Sigmoid colon (tissue), 7 donors: Measurements from ENCODE around the gene PELO. TPM values are rescaled to one million over a fixed set of nuclear protein-coding genes. Genes with fewer than 3 reads are reported as not detected.

Source experiments
- DNase-seq: peaks from one replicate; pipeline ENCODE4 v3.0.0-alpha.2; 2019
- H3K27ac ChIP-seq, 4 donors: fragments of 200-600 bp; sonication (generic); one replicate each; pipeline ENCODE4 v1.5.1; 2016 to 2019; ENCODE audit warnings: mild to moderate bottlenecking in 1 of 4
- H3K27me3 ChIP-seq, 3 donors: fragments of 200-600 bp; sonication (generic); one replicate each; pipeline ENCODE4 v1.5.1; 2019; ENCODE audit warnings: mild to moderate bottlenecking in 1 of 3
- H3K36me3 ChIP-seq, 4 donors: fragments of 200-600 bp; sonication (generic); one replicate each; pipeline ENCODE4 v1.5.1; 2016 to 2019
- H3K4me1 ChIP-seq, 4 donors: fragments of 200-600 bp; sonication (generic); one replicate each; pipeline ENCODE4 v1.5.1; 2017 to 2019
- H3K4me3 ChIP-seq, 4 donors: fragments of 200-600 bp; sonication (generic); one replicate each; pipeline ENCODE4 v1.5.1; 2017 to 2019; ENCODE audit warnings: mild to moderate bottlenecking in 2 of 4, moderate library complexity in 1 of 4
- H3K9me3 ChIP-seq, 4 donors: fragments of 200-600 bp in 3 of 4; sonication (generic) in 3 of 4; one replicate each; pipeline versions ENCODE4 v1.5.1 to v1.6.1; 2013 to 2019
- EP300 ChIP-seq, 4 donors: sonication (generic); formaldehyde crosslinking; IDR thresholded peaks; one replicate each; pipeline ENCODE4 v1.6.1; 2017; ENCODE audit warnings: antibody characterized with exemption in 4 of 4
- POLR2A ChIP-seq, 2 donors: fragments of 450-650 bp; IDR thresholded peaks; one replicate each; pipeline ENCODE4 v1.6.1; 2016; ENCODE audit warnings: antibody characterized with exemption in 2 of 2, mild to moderate bottlenecking in 2 of 2, moderate library complexity in 2 of 2
- POLR2AphosphoS5 ChIP-seq, 4 donors: sonication (generic); formaldehyde crosslinking; IDR thresholded peaks; one replicate each; pipeline ENCODE4 v1.6.1; 2017; ENCODE audit warnings: antibody characterized with exemption in 4 of 4
- WGBS, 2 donors: extraction: QIAGEN DNeasy Blood & Tissue Kit; methylation state at CpG; one replicate each; pipeline ENCODE4 v1.1.7; 2013; 5-methylcytosine and 5-hydroxymethylcytosine counted together
- intact Hi-C: fragments of 100-400 bp; cut with DNase I; formaldehyde crosslinking; loops from one replicate; pipeline ENCODE4 v1.15.1; 2023
- polyA plus RNA-seq, 3 donors: library from polyadenylated mRNA; stranded (reverse); fragments of 200-250 nt; gene quantifications; one replicate each; pipeline ENCODE4 v1.2.3, GENCODE V29; 2013
- total RNA-seq, 4 donors: library from RNA; depleted of rRNA; stranded (reverse); fragments of >200 nt; gene quantifications; one replicate each; pipeline ENCODE4 v1.1.0, GENCODE V29; 2016
- TF ChIP-seq, protein P1 (sequence below), 4 experiments: fragments of 450-650 bp in 3 of 4; fragments of 200-600 bp in 1 of 4; IDR thresholded peaks; one replicate each; pipeline ENCODE4 v1.5.1; 2016 to 2019; ENCODE audit warnings: antibody characterized with exemption in 4 of 4, mild to moderate bottlenecking in 3 of 4, moderate library complexity in 2 of 4
- donor health status: healthy with polysubstance abuse.
- donor health status: Bipolar disorder and iron deficiency.
- donor health status: healthy.

PELO gene
- total and polyA plus RNA-seq, 7 donors: 3.9 to 60.1 (median 37.1) TPM

DNA sequence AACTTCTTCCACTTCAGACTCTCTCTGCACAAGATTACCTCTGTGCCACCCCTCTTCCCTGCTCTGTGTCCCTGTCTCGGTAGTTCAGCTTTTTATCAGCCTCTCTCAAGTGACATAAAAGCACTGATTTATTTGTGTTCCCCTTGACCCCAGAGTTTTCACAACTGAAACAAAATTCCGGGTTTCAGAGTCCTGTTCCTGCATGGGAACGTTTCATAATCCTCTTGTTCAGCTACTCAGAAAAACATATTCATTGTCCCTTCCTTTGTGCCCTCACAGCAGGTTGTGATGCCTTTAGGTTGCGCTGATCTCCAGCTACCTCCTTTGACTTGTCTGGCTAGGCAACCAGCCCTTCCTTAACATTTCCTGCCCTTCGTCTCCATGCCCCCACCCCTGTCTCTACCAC, 13.7 kb upstream of the PELO start:
- no peak for DNase-seq
- H3K27ac ChIP-seq: no peak overlapping the region

DNA sequence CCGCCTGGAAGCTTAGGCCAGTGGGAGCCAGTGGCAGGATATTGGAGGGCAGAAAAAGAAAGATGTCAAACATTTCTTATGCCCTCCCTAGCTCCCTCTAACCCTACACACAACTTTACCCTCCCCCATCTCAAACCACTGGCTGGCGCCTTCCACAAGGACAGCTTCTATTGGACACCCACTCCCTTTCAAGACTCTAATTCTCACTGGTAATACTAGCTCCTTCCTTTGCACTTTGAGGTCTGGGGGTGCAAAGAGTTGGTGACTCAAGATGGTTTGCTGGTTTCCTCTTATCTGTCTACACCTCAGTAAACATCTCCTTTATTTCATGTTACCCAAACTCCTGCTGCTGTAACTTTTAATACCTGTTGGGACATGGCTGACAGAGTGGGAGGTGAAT, 11.6 kb upstream of the PELO start:
- Histone ChIP-seq H3K4me1 (no peaks in the 10 kb centered on the region), H3K27ac (no peak overlapping the region)
- intact Hi-C loops: no loop called here

More for the DNA sequence above, 13.7 kb upstream of the PELO start:
- TF ChIP-seq POLR2AphosphoS5 (IDR thresholded peaks at IDR 0.05): no peak
- TF ChIP-seq POLR2A (IDR thresholded peaks at IDR 0.05): no peak
- no peak for TF ChIP-seq EP300 (IDR thresholded peaks at IDR 0.05)
- TF ChIP-seq, protein P1, sequence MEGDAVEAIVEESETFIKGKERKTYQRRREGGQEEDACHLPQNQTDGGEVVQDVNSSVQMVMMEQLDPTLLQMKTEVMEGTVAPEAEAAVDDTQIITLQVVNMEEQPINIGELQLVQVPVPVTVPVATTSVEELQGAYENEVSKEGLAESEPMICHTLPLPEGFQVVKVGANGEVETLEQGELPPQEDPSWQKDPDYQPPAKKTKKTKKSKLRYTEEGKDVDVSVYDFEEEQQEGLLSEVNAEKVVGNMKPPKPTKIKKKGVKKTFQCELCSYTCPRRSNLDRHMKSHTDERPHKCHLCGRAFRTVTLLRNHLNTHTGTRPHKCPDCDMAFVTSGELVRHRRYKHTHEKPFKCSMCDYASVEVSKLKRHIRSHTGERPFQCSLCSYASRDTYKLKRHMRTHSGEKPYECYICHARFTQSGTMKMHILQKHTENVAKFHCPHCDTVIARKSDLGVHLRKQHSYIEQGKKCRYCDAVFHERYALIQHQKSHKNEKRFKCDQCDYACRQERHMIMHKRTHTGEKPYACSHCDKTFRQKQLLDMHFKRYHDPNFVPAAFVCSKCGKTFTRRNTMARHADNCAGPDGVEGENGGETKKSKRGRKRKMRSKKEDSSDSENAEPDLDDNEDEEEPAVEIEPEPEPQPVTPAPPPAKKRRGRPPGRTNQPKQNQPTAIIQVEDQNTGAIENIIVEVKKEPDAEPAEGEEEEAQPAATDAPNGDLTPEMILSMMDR (IDR thresholded peaks at IDR 0.05): no peak
- Histone ChIP-seq H3K4me1 (no peaks in the 10 kb centered on the region), H3K36me3 (no peaks in the 10 kb centered on the region), H3K9me3 (no peaks in the 10 kb centered on the region), H3K4me3 (no peak overlapping the region), H3K27me3 (no peaks in the 10 kb centered on the region)
- WGBS, 2 donors: 44 to 45% methylated on average over 5 of the region's 5 CpGs
- intact Hi-C loops: no loop called here

DNA sequence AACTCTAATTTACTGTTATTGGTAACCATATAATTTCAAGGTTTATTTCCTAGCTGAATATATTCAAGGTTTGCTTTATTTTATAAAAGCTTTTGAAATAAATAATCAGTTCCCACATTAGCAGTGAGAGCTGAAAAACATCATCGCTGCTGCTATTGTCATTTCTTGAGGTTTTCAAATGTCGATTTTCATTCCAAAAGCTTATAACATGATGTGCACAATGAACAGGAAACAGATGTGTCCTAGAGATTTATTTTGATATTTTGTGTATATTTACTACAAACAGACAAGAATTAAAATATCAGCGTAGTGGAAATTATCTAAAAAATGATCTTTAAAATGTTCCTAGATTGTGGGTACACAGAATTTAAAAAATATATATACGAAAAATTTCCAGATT, 10.5 kb upstream of the PELO start:
- DNase-seq: no peak
- no peaks in the 10 kb centered on the region for H3K9me3 ChIP-seq
- no peak overlapping the region for H3K27ac ChIP-seq
- intact Hi-C loops: no loop called here
- WGBS, 2 donors: 74 to 89% methylated on average over 4 of the region's 4 CpGs
- no peaks in the 10 kb centered on the region for H3K27me3 ChIP-seq
- no peak for TF ChIP-seq POLR2AphosphoS5 (IDR thresholded peaks at IDR 0.05)
- no peak overlapping the region for H3K4me3 ChIP-seq
- H3K4me1 ChIP-seq: no peaks in the 10 kb centered on the region
- H3K36me3 ChIP-seq: no peaks in the 10 kb centered on the region

More for the DNA sequence above, 11.6 kb upstream of the PELO start:
- no peak for DNase-seq
- Histone ChIP-seq H3K36me3 (no peaks in the 10 kb centered on the region), H3K27me3 (no peaks in the 10 kb centered on the region), H3K4me3 (no peak overlapping the region), H3K9me3 (no peaks in the 10 kb centered on the region)
- WGBS, 2 donors: 84 to 92% methylated on average over 2 of the region's 2 CpGs
- TF ChIP-seq EP300 (IDR thresholded peaks at IDR 0.05) (no peak), POLR2A (IDR thresholded peaks at IDR 0.05) (no peak), POLR2AphosphoS5 (IDR thresholded peaks at IDR 0.05) (no peak)
- TF ChIP-seq, protein P1 (IDR thresholded peaks at IDR 0.05): no peak

DNA sequence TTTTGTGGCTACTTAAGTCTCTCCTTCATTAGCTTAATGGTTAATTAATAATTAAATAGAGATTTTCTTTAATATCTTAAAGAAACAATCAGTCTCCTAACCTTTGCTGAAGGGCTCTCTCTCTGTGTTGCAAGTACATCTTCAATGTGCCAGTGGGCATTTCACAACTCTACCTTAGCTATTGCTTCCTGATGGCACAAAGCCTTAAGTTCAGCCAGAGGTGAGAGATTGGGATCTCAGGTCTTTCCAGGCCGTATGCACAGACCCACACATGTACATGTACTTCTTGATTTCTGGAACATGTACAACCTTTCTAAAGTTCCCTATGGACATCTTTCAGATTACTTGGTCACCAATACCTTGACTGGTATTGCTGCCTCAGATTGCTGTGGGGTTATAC, 8.9 kb upstream of the PELO start:
- 91 to 94% methylated on average over 1 of the region's 1 CpG for WGBS, 2 donors
- no peak for DNase-seq
- TF ChIP-seq, protein P1 (IDR thresholded peaks at IDR 0.05): no peak
- TF ChIP-seq POLR2AphosphoS5 (IDR thresholded peaks at IDR 0.05) (no peak), POLR2A (IDR thresholded peaks at IDR 0.05) (no peak), EP300 (IDR thresholded peaks at IDR 0.05) (no peak)
- no peaks in the 10 kb centered on the region for H3K27me3 ChIP-seq
- intact Hi-C loops: no loop called here
- no peak overlapping the region for H3K27ac ChIP-seq
- H3K4me3 ChIP-seq: no peak overlapping the region
- H3K9me3 ChIP-seq: no peaks in the 10 kb centered on the region
- H3K4me1 ChIP-seq: no peaks in the 10 kb centered on the region
- no peaks in the 10 kb centered on the region for H3K36me3 ChIP-seq

DNA sequence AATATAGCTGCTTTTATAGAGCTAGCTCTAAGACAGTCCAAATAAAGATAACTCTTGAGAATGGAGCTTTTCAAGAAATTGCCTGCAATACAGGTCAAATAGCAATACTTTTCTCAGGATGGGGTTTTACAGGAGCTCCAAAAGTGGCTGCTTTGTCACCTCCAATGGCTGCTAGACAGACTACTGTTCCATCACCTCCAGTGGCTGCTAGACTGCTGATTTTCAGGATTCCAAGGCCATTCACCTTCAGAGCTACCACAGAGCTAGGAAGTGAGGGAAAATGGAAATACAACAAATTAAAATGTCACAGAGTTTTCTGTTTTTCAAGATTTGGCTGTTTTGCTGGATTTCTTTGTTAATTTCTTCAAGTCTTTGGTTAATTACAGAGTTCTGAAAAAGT, 8.5 kb upstream of the PELO start:
- DNase-seq: no peak

More for the DNA sequence above, 8.5 kb upstream of the PELO start:
- H3K27ac ChIP-seq: no peak overlapping the region
- H3K4me1 ChIP-seq: no peaks in the 10 kb centered on the region
- no peaks in the 10 kb centered on the region for H3K27me3 ChIP-seq
- no peak overlapping the region for H3K4me3 ChIP-seq
- TF ChIP-seq POLR2AphosphoS5 (IDR thresholded peaks at IDR 0.05) (no peak), EP300 (IDR thresholded peaks at IDR 0.05) (no peak), POLR2A (IDR thresholded peaks at IDR 0.05) (no peak)
- TF ChIP-seq, protein P1 (IDR thresholded peaks at IDR 0.05): no peak
- H3K36me3 ChIP-seq: no peaks in the 10 kb centered on the region
- intact Hi-C loops: no loop called here
- no peaks in the 10 kb centered on the region for H3K9me3 ChIP-seq
